Measurements from ENCODE around the gene TIMELESS.

Gene TIMELESS

GRCh38 chr12:56462565-56462964 is 13.3 kb upstream of the TIMELESS start:
- Histone ChIP-seq H3K4me2 (ENCODE audit: insufficient read depth, low read length) (no peak overlapping the region), H4K20me1 (ENCODE audit: insufficient read depth, low read length) (no peaks in the 10 kb centered on the region), H3K9me3 (ENCODE audit: insufficient read depth, low read length, severe bottlenecking) (no peaks in the 10 kb centered on the region), H3K27me3 (ENCODE audit: insufficient read depth, low read length, poor library complexity) (no peaks in the 10 kb centered on the region), H3K4me1 (ENCODE audit: insufficient read depth, low read length) (peaks cover 10% of the 10 kb centered on the region), H3K27ac (ENCODE audit: low read length) (no peak overlapping the region), H3K36me3 (ENCODE audit: insufficient read depth, low read length) (no peaks in the 10 kb centered on the region), H3K9ac (ENCODE audit: low read depth, low read length) (no peak overlapping the region; the same call in 1 of the 2 replicates), H2AFZ (ENCODE audit: low read depth, low read length) (peak overlapping the region; percentile 24; the same call in 1 of the 2 replicates), H3K79me2 (ENCODE audit: insufficient read depth, low read length) (no peaks in the 10 kb centered on the region), H3K4me3 (ENCODE audit: low read depth in 1 of 2, low read length in 2 of 2) (no peak overlapping the region)
- DNase-seq = no peak
- TF ChIP-seq EZH2 (IDR thresholded peaks at IDR 0.05; ENCODE audit: borderline replicate concordance, low read depth, low read length, severe bottlenecking) = no peak
- TF ChIP-seq CTCF (IDR thresholded peaks at IDR 0.05; ENCODE audit: borderline replicate concordance, extremely low read depth, low read length, poor library complexity, severe bottlenecking) = no peak
- no peak for ATAC-seq (ENCODE audit: insufficient read depth, low read depth)

- Histone ChIP-seq H2AFZ (ENCODE audit: low read depth, low read length) (no peak overlapping the region), H3K27ac (ENCODE audit: low read length) (no peak overlapping the region), H3K9ac (ENCODE audit: low read depth, low read length) (no peak overlapping the region), H3K4me3 (ENCODE audit: low read depth in 1 of 2, low read length in 2 of 2) (no peak overlapping the region), H3K4me2 (ENCODE audit: insufficient read depth, low read length) (no peak overlapping the region), H4K20me1 (ENCODE audit: insufficient read depth, low read length) (no peaks in the 10 kb centered on the region), H3K27me3 (ENCODE audit: insufficient read depth, low read length, poor library complexity) (no peaks in the 10 kb centered on the region), H3K36me3 (ENCODE audit: insufficient read depth, low read length) (no peaks in the 10 kb centered on the region), H3K4me1 (ENCODE audit: insufficient read depth, low read length) (peaks cover 5% of the 10 kb centered on the region), H3K79me2 (ENCODE audit: insufficient read depth, low read length) (no peaks in the 10 kb centered on the region), H3K9me3 (ENCODE audit: insufficient read depth, low read length, severe bottlenecking) (no peaks in the 10 kb centered on the region)
- DNase-seq (no peak), ATAC-seq (ENCODE audit: insufficient read depth, low read depth) (no peak)
- no peak for TF ChIP-seq EZH2 (IDR thresholded peaks at IDR 0.05; ENCODE audit: borderline replicate concordance, low read depth, low read length, severe bottlenecking)
- no peak for TF ChIP-seq CTCF (IDR thresholded peaks at IDR 0.05; ENCODE audit: borderline replicate concordance, extremely low read depth, low read length, poor library complexity, severe bottlenecking)
Observed at GRCh38 chr12:56461235-56462159, 12.3 kb upstream of the TIMELESS start.

GRCh38 chr12:56457817-56458216 is 8.6 kb upstream of the TIMELESS start:
- Histone ChIP-seq H3K27me3 (ENCODE audit: insufficient read depth, low read length, poor library complexity) (no peaks in the 10 kb centered on the region), H4K20me1 (ENCODE audit: insufficient read depth, low read length) (no peaks in the 10 kb centered on the region), H3K9me3 (ENCODE audit: insufficient read depth, low read length, severe bottlenecking) (no peaks in the 10 kb centered on the region), H3K36me3 (ENCODE audit: insufficient read depth, low read length) (no peaks in the 10 kb centered on the region), H3K9ac (ENCODE audit: low read depth, low read length) (no peak overlapping the region), H3K79me2 (ENCODE audit: insufficient read depth, low read length) (no peaks in the 10 kb centered on the region), H2AFZ (ENCODE audit: low read depth, low read length) (no peak overlapping the region), H3K4me1 (ENCODE audit: insufficient read depth, low read length) (no peaks in the 10 kb centered on the region), H3K4me3 (ENCODE audit: low read depth in 1 of 2, low read length in 2 of 2) (no peak overlapping the region), H3K27ac (ENCODE audit: low read length) (no peak overlapping the region), H3K4me2 (ENCODE audit: insufficient read depth, low read length) (no peak overlapping the region)
- ATAC-seq (ENCODE audit: insufficient read depth, low read depth) (no peak), DNase-seq (no peak)
- no peak for TF ChIP-seq CTCF (IDR thresholded peaks at IDR 0.05; ENCODE audit: borderline replicate concordance, extremely low read depth, low read length, poor library complexity, severe bottlenecking)
- TF ChIP-seq EZH2 (IDR thresholded peaks at IDR 0.05; ENCODE audit: borderline replicate concordance, low read depth, low read length, severe bottlenecking) = no peak
